Measurements from ENCODE around the gene HDAC10. TPM values are rescaled to one million over a fixed set of nuclear protein-coding genes. Genes with fewer than 3 reads are reported as not detected.

The HDAC10 gene
- total and polyA plus RNA-seq, 7 donors: 4.3 to 19.4 (median 13.5) TPM

DNA sequence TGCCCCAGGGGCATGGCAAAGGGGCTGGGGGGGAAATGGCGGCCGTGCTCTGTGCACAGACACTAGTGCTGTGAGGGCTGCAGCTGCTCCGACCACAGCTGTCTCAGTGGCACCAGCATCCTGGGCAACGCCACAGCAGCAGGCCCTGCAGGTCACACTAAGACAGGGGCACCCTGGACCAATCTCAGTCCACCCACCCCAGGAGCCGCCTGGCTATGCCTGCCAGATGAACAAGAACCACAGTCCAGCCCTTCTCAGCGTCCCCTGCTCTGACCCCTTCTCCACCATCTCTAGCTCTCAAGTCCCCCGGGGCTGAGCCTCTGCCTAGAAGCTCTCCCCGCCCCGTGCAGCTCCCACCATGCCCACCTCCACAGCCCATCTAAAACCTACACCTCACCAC is 22.7 kb downstream of the HDAC10 start:
- H3K4me1 ChIP-seq: no peaks in the 10 kb centered on the region
- no peaks in the 10 kb centered on the region for H3K9me3 ChIP-seq
- intact Hi-C loops (cut with DNase I): no loop called here
- H3K36me3 ChIP-seq (ENCODE audit: insufficient read depth in 1 of 2, low read depth in 1 of 2): peaks cover 6 to 84% of the 10 kb centered on the region in 2 donors
- DNase-seq (no peak), ATAC-seq (no peak)
- WGBS, 3 donors: 91 to 95% (median 92%) methylated on average over 9 of the region's 9 CpGs
- no peak overlapping the region for H3K4me3 ChIP-seq
- no peak overlapping the region for H3K27ac ChIP-seq
- TF ChIP-seq, protein P1, sequence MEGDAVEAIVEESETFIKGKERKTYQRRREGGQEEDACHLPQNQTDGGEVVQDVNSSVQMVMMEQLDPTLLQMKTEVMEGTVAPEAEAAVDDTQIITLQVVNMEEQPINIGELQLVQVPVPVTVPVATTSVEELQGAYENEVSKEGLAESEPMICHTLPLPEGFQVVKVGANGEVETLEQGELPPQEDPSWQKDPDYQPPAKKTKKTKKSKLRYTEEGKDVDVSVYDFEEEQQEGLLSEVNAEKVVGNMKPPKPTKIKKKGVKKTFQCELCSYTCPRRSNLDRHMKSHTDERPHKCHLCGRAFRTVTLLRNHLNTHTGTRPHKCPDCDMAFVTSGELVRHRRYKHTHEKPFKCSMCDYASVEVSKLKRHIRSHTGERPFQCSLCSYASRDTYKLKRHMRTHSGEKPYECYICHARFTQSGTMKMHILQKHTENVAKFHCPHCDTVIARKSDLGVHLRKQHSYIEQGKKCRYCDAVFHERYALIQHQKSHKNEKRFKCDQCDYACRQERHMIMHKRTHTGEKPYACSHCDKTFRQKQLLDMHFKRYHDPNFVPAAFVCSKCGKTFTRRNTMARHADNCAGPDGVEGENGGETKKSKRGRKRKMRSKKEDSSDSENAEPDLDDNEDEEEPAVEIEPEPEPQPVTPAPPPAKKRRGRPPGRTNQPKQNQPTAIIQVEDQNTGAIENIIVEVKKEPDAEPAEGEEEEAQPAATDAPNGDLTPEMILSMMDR (IDR thresholded peaks at IDR 0.05): no peak
- no peaks in the 10 kb centered on the region for H3K27me3 ChIP-seq (ENCODE audit: insufficient read depth in 3 of 3, low read length in 2 of 3)

DNA sequence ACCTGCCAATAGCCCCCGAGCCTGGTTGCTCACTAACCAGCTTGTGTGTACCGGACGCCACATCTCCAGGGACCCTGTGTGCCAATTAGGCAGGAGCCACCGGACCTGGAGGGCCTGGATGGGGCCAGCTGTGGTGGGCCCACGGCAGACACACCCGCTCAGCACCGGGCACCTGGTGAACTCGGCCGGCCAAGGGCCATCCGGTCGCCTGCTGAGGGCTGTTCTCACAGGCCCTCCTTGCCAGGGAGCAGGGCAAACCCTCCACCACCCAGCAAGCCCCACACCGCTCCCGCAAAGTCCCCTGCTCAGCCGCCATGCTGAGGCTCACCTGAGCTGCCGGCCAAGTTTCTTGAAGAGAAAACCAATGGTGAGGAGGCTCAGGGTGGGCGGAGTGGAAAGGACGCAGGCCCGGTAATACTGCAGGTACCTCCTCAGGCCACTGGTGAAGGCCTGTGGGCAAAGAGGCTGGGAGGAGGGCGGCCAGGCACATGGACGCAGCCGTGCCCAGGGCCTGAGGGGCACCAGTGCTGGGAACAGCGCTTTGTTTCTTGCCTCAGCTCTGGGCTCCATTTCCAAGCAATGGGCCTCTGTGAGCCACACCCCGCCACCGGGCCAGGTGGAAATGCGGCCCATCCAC is 23.4 kb downstream of the HDAC10 start:
- H3K27ac ChIP-seq: no peak overlapping the region
- DNase-seq: no peak
- no peak overlapping the region for H3K4me3 ChIP-seq
- 89 to 95% (median 91%) methylated on average over 23 to 25 of the region's 25 CpGs for WGBS, 3 donors
- no peaks in the 10 kb centered on the region for H3K27me3 ChIP-seq (ENCODE audit: insufficient read depth in 3 of 3, low read length in 2 of 3)
- no peaks in the 10 kb centered on the region for H3K9me3 ChIP-seq
- ATAC-seq: no peak
- intact Hi-C loops (cut with DNase I): no loop called here
- H3K4me1 ChIP-seq: no peaks in the 10 kb centered on the region
- TF ChIP-seq, protein P1 (IDR thresholded peaks at IDR 0.05): no peak
- peaks cover 6 to 84% of the 10 kb centered on the region in 2 donors for H3K36me3 ChIP-seq (ENCODE audit: insufficient read depth in 1 of 2, low read depth in 1 of 2)

DNA sequence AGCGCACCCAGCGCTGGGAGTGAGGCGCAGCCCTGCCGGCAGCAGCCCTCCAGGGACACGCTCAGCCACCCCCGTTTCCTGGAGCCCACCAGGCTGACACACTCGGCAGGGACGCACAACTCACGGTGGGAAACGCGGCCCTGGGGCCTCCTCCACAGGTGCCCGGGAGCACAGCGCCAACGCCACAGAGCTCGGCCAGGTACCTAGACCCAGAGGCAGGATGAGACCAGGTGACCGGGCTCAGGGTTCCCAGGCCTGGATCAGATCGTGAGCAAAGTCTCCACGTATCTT is 24.2 kb downstream of the HDAC10 start:
- Histone ChIP-seq H3K9me3 (no peaks in the 10 kb centered on the region), H3K36me3 (ENCODE audit: insufficient read depth in 1 of 2, low read depth in 1 of 2) (peaks cover 6 to 85% of the 10 kb centered on the region in 2 donors), H3K4me3 (no peak overlapping the region), H3K27ac (no peak overlapping the region), H3K27me3 (ENCODE audit: insufficient read depth in 3 of 3, low read length in 2 of 3) (no peaks in the 10 kb centered on the region), H3K4me1 (no peaks in the 10 kb centered on the region)
- DNase-seq (no peak), ATAC-seq (no peak)
- TF ChIP-seq, protein P1 (IDR thresholded peaks at IDR 0.05): no peak
- intact Hi-C loops (cut with DNase I): no loop called here
- WGBS, 3 donors: 91 to 94% (median 94%) methylated on average over 18 of the region's 18 CpGs

GRCh38 chr22:50226063-50226874 is 24.8 kb downstream of the HDAC10 start:
- ATAC-seq (no peak), DNase-seq (no peak)
- H3K27me3 ChIP-seq (ENCODE audit: insufficient read depth in 3 of 3, low read length in 2 of 3): no peaks in the 10 kb centered on the region
- no peaks in the 10 kb centered on the region for H3K4me1 ChIP-seq
- H3K4me3 ChIP-seq: no peak overlapping the region
- peaks cover 6 to 90% of the 10 kb centered on the region in 2 donors for H3K36me3 ChIP-seq (ENCODE audit: insufficient read depth in 1 of 2, low read depth in 1 of 2)
- 89 to 92% (median 89%) methylated on average over 29 to 31 of the region's 31 CpGs for WGBS, 3 donors
- TF ChIP-seq, protein P1 (IDR thresholded peaks at IDR 0.05): no peak
- H3K9me3 ChIP-seq: no peaks in the 10 kb centered on the region
- H3K27ac ChIP-seq: no peak overlapping the region
- intact Hi-C loops (cut with DNase I): no loop called here

Measured in psoas muscle (tissue), 8 donors.